C4-2B (cell line): Measurements from ENCODE around the gene SLC2A11.
"Not testable (repeated sequence)": the region's sequence is repeated elsewhere in the genome, so short reads cannot be mapped to it uniquely, and the experiment has no call there.

ENCODE experiments used
- H3K27ac ChIP-seq: fragments of 450-650 bp; 2 replicates; pipeline ENCODE4 v1.5.1; 2017
- CTCF ChIP-seq: fragments of 450-650 bp; conservative IDR thresholded peaks from 2 replicates; pipeline ENCODE4 v1.5.1; 2017; ENCODE audit warnings: mild to moderate bottlenecking
- ZFX ChIP-seq: fragments of 450-650 bp; IDR thresholded peaks from 2 replicates; pipeline ENCODE4 v1.6.1; 2017

The SLC2A11 gene

GRCh38 chr22:23897320-23897719, 39.6 kb downstream of the SLC2A11 start:
- TF ChIP-seq CTCF (no peak), ZFX (no peak)
- no peak overlapping the region for H3K27ac ChIP-seq

DNA sequence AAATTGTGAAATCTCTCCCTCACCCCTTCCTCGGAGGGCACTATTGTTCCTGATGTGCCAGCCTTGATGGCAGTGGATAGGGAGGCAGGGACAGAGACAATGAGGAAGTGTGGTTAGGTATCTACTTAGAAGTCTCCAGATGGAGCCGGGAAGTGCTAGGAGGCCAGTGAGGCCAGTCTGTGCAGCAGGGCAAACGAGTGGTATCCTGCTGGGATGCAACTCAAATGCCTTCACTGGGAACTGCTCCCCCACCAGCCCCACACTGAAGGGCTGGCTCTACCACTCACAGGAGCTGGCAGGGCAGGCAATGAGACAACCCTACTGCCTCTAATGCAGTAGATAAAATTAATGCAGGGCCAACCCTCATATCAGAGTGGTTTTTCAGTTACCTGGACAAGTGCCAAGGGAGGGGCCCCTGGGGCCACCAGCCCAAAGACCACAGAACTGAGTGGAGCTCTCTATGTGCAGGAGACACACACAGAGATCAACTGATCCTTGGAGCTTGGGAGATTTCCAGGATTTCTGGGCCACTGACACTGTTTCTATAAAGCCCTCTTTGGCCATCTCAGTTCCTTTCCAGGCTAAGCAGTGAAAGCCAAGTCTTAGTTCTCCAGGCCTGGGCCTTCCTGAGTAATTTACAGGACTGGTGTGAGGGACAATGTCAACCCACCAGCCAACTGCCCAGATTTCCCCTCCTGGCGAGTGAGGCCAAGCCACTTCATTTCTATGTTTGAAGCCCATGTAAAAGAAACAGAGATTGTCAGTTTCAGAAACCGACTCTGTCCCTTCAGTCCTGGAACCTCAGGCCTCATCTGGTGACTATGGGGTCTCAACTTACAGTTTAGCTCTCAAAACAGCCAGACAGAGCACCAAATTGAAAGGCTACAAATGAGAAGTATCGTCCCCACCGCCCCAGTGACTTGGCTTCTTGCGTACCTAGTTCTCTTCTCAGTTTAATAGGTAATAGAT, 40.6 kb downstream of the SLC2A11 start:
- no peak for TF ChIP-seq ZFX
- no peak for TF ChIP-seq CTCF
- no peak overlapping the region for H3K27ac ChIP-seq

DNA sequence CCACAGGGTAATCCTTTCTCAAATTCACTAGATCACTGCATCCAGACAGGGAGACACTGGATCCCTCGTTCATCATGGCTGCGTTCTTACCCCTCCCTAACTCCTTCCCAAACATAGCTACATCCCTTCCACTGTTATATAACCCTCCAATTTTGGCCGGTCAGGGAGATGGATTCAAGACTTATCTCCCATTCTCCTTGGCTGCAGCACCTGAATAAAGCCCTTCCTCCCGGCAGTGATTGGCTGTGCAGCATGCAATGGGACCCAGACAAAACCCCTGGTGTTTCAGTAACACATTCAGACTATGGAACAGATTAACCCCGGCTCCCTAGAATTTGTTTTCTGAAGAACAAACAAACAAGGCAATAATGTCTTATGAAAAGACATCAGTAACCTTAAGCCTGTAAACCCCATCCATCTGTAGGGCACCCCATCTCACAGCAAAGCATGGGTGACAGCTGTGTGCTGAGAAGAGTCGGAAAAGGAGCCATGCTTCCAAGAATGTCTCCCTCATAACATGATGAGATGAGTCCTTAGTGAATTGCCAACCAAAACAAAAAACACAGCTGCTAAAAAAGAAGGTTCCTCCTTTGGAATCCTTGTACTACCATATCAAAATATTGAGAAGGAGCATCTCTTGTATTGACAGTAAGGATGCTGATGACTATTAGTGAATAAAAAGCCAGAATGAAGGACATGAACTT, 41.5 kb downstream of the SLC2A11 start:
- H3K27ac ChIP-seq: no peak overlapping the region

GRCh38 chr22:23900227-23900626, 42.6 kb downstream of the SLC2A11 start:
- not testable (repeated sequence) for H3K27ac ChIP-seq

More for the DNA sequence above, 41.5 kb downstream of the SLC2A11 start:
- no peak for TF ChIP-seq ZFX
- TF ChIP-seq CTCF: no peak

- TF ChIP-seq CTCF (no peak), ZFX (no peak)
- no peak overlapping the region for H3K27ac ChIP-seq
These were observed 43.9 kb downstream of the SLC2A11 start for GRCh38 chr22:23901600-23901999.

GRCh38 chr22:23903328-23903971, 45.8 kb downstream of the SLC2A11 start:
- TF ChIP-seq CTCF (no peak), ZFX (no peak)
- no peak overlapping the region for H3K27ac ChIP-seq

DNA sequence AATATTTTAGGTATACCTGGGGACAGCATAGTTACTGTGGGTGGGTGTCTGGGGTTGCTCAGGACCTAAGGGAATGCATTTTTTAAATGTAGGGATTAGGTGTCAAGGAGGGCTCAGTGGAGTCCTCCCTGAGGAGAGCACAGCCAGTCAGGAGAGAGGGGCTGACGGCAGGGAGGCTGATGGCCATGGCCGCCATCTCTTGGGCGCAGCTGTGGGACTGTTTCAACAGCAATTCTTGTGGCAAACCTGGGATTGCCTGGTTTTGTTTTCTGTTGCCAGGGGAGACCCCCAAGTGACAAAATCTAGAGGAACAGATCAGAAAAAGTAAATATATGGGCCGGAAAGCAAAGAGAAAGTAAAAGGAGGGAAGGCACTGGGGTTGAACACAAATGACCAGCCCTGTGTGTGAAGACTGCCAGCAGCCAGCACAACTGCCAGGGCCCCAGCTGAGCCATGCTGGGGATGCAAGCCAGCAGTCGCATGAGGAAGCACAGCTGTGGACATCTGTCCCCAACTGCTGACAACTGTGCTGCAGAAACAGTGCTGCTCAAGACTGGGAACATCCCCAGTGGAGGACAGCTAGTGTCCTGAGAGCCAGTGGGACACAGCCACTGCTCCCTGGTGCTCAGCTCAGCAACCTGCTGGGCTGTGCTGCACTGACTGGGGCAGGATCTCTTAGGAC, 47.0 kb downstream of the SLC2A11 start:
- TF ChIP-seq ZFX (no peak), CTCF (no peak)
- H3K27ac ChIP-seq: no peak overlapping the region
